GM18507 (cell line): ENCODE measurements around the gene CD248.

Experiments
- DNase-seq: peaks from one replicate; pipeline ENCODE4 v3.0.0; 2011; ENCODE audit warnings: low read depth; ENCODE audit not compliant: insufficient read length; ENCODE audit errors: extremely low spot score
- FAIRE-seq: peaks from 2 replicates; lab custom pipeline; 2011; peaks lifted over from hg19 to GRCh38; lab: Jason Lieb, UNC

The CD248 gene

DNA sequence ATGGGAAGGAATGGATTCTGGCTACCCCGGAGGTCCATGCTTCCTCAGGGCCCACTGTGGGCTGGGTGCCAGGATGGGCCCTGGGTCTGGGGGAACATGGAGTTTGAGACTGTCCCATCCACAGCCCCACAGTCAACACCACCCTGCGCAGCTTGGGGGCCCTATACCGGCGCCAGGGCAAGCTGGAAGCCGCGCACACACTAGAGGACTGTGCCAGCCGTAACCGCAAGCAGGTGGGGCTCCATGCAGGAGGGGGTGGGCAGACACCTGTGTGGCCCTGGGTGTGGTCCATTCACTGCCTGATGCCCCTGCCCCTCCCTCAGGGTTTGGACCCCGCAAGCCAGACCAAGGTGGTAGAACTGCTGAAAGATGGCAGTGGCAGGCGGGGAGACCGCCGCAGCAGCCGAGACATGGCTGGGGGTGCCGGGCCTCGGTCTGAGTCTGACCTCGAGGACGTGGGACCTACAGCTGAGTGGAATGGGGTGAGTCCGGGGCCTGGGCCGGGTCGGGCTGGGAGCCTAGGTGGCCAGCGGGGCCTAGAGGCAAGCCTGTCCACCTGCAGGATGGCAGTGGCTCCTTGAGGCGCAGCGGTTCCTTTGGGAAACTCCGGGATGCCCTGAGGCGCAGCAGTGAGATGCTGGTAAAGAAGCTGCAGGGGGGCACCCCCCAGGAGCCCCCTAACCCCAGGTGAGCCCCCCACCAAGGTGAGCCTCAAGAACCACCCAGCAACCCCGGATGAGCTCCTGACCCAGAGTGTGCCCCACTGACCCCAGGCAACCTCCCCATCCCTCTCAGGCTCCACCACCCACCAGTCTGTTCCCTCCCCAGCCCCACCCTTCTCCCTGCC is 51.1 kb downstream of the CD248 start:
- FAIRE-seq = no peak
- DNase-seq = no peak

DNA sequence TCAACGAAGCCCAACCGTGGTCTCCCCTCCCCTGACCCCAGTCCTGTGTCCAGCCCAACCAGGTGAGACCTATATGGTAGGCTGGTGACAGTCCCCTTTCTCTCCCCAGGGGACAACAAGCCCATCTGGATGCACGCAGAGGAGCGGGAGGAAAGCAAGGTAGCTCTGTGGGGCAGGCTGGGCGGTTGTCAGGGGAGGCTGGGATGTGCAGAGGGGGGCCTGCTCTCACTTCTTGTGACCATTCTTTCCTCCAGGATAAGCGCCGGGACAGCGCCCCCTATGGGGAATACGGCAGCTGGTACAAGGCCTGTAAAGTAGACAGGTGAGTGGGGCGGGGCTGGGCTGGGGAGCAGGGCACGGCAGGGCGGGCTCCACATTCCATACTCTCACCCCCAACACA is 51.9 kb downstream of the CD248 start:
- DNase-seq (no peak), FAIRE-seq (no peak)
